ENCODE results near the gene TIE1.
A peak's percentile ranks its signal among the peaks of the same experiment; 100 is the strongest.

The TIE1 gene

GRCh38 chr1:43339584-43340232 lies 38.9 kb downstream of the TIE1 start:
- no peak for DNase-seq

GRCh38 chr1:43340559-43340958 lies 39.8 kb downstream of the TIE1 start:
- DNase-seq = no peak

- no peak for DNase-seq
These were observed 43.6 kb downstream of the TIE1 start for GRCh38 chr1:43344267-43344850.

- DNase-seq = no peak
These were observed 44.3 kb downstream of the TIE1 start for GRCh38 chr1:43345120-43345519.

- DNase-seq = no peak
These were observed 45.9 kb downstream of the TIE1 start for GRCh38 chr1:43346636-43347035.

- no peak for DNase-seq
These were observed 47.6 kb downstream of the TIE1 start for GRCh38 chr1:43348343-43348808.

GRCh38 chr1:43348809-43349593 lies 48.2 kb downstream of the TIE1 start:
- DNase-seq = peak; percentile 49

- DNase-seq = peak; percentile 88
These were observed 49.0 kb downstream of the TIE1 start for GRCh38 chr1:43349594-43350306.

- no peak for DNase-seq
These were observed 50.2 kb downstream of the TIE1 start for GRCh38 chr1:43350976-43351375.

- DNase-seq = no peak
These were observed 50.9 kb downstream of the TIE1 start for GRCh38 chr1:43351421-43352350.

GRCh38 chr1:43352351-43352705 lies 51.5 kb downstream of the TIE1 start:
- DNase-seq = no peak

GRCh38 chr1:43352881-43353280 lies 52.1 kb downstream of the TIE1 start:
- no peak for DNase-seq

GRCh38 chr1:43354471-43354870 lies 53.7 kb downstream of the TIE1 start:
- DNase-seq = no peak

GRCh38 chr1:43354936-43355335 lies 54.2 kb downstream of the TIE1 start:
- DNase-seq = peak; percentile 47

- DNase-seq = no peak
These were observed 56.5 kb downstream of the TIE1 start for GRCh38 chr1:43357251-43357650.

GRCh38 chr1:43358121-43358745 lies 57.5 kb downstream of the TIE1 start:
- peak; percentile 41 for DNase-seq

GRCh38 chr1:43358746-43359693 lies 58.2 kb downstream of the TIE1 start, which contains the start of gene CDC20:
CDC20 (plus strand) TSS chr1:43358981; CDS start chr1:43359216, 235 bp downstream.
- DNase-seq = peak; percentile 97

GRCh38 chr1:43359696-43360095 lies 58.9 kb downstream of the TIE1 start:
- DNase-seq = no peak

GRCh38 chr1:43360616-43361015 lies 59.8 kb downstream of the TIE1 start:
- no peak for DNase-seq

- no peak for DNase-seq
These were observed 62.6 kb downstream of the TIE1 start for GRCh38 chr1:43363283-43363934.

All from fibroblast of skin of back (primary cell).